NCI-H1105 treated with DMSO at 0.1 percent for 48 hours (cell line): ENCODE results near the gene COPS4.

Experiments
- DNase-seq: peaks from one replicate; lab custom pipeline; 2025; lab: John Stamatoyannopoulos, UW

Gene COPS4

GRCh38 chr4:83121246-83121645 is 86.3 kb downstream of the COPS4 start:
- no peak for DNase-seq

- DNase-seq = no peak
Measured at GRCh38 chr4:83124111-83124780, 89.3 kb downstream of the COPS4 start.
